Measurements from ENCODE around the gene HIBADH. TPM values are rescaled to one million over a fixed set of nuclear protein-coding genes. Genes with fewer than 3 reads are reported as not detected.

The HIBADH gene
- total and polyA plus RNA-seq, 10 of the 15 experiments (the other 5 are each of a cell fraction or from before 2014, with no cell fraction given), result 8.7 to 36.1 (median 18.6) TPM

- ChIA-PET RAD21 (ENCODE audit: unreplicated experiment) (interaction anchor here (1.3 to 3.7 kb wide), 6 partner anchors 20 to 411 kb away, joined by 5 to 32 read pairs (median 6); no protein-coding TSS in a partner anchor), CTCF (interaction anchor here (0.7 to 3.2 kb wide), 23 partner anchors 8 to 411 kb away, joined by 3 to 50 read pairs (median 5); no protein-coding TSS in a partner anchor), POLR2A (no interaction called here), SMC1A (ENCODE audit: uncharacterized antibody, unreplicated experiment) (interaction anchor here (0.6 to 2.3 kb wide), 16 partner anchors 9 to 411 kb away, joined by 3 to 14 read pairs (median 4); no protein-coding TSS in a partner anchor)
- DNase-seq (ENCODE audit: low read depth, low spot score) (no peak), ATAC-seq (no peak), FAIRE-seq (no peak)
- TF ChIP-seq CBFB (IDR thresholded peaks at IDR 0.05; ENCODE audit: low read depth), result no peak
- no peaks in the 10 kb centered on the region for H3K9me3 ChIP-seq (replicated peaks; ENCODE audit: control insufficient read depth, insufficient read depth, low read length)
- no peaks in the 10 kb centered on the region for H3K36me3 ChIP-seq (ENCODE audit: control insufficient read depth in 2 of 2, insufficient read depth in 2 of 2, low read length in 1 of 2)
- no peaks in the 10 kb centered on the region for H3K27me3 ChIP-seq (replicated peaks in 1 of 2; ENCODE audit: control insufficient read depth in 2 of 2, insufficient read depth in 2 of 2, low read length in 1 of 2)
- in situ Hi-C loops (cut with MboI), result no loop called here
- no peaks in the 10 kb centered on the region for H3K79me2 ChIP-seq (ENCODE audit: control insufficient read depth, insufficient read depth, low read length)
- no peaks in the 10 kb centered on the region for H4K20me1 ChIP-seq (ENCODE audit: control insufficient read depth, insufficient read depth)
- H2AFZ ChIP-seq (ENCODE audit: control insufficient read depth, low read depth, low read length), result no peak overlapping the region
- H3K4me2 ChIP-seq (ENCODE audit: control insufficient read depth, insufficient read depth), result no peak overlapping the region
- no peak overlapping the region for H3K27ac ChIP-seq (ENCODE audit: control insufficient read depth, insufficient read depth)
- BruUV-seq (replicated peaks), result no TSS peak
- WGBS (ENCODE audit: insufficient coverage, insufficient replicate concordance, low lambda C conversion rate, missing lambda C conversion rate), result 99% methylated on average over 4 of the region's 4 CpGs
- intact Hi-C loops (cut with micrococcal nuclease; ENCODE audit: unreplicated experiment), result loop anchor here (2.0 kb wide), 1 partner anchor 410 kb away; no protein-coding TSS in a partner anchor
- no peak overlapping the region for H3K9ac ChIP-seq (ENCODE audit: control insufficient read depth, insufficient read depth, low read length)
- no peaks in the 10 kb centered on the region for H3K4me1 ChIP-seq (ENCODE audit: control insufficient read depth, insufficient read depth, low read length)
- no peak overlapping the region for H3K4me3 ChIP-seq
Observed at GRCh38 chr7:27606270-27607209, 56.1 kb downstream of the HIBADH start.

- CTCF ChIA-PET, result interaction anchor here (0.7 to 3.2 kb wide), 23 partner anchors 8 to 410 kb away, joined by 3 to 50 read pairs (median 5); no protein-coding TSS in a partner anchor
- RAD21 ChIA-PET (ENCODE audit: unreplicated experiment), result interaction anchor here (0.6 to 3.7 kb wide), 9 partner anchors 19 to 410 kb away, joined by 3 to 32 read pairs (median 5); no protein-coding TSS in a partner anchor
Observed at GRCh38 chr7:27605689-27606269, 56.9 kb downstream of the HIBADH start.

More at GRCh38 chr7:27605689-27606269, 56.9 kb downstream of the HIBADH start:
- H2AFZ ChIP-seq (ENCODE audit: control insufficient read depth, low read depth, low read length), result no peak overlapping the region
- no peak for ATAC-seq
- no peaks in the 10 kb centered on the region for H3K79me2 ChIP-seq (ENCODE audit: control insufficient read depth, insufficient read depth, low read length)
- no peak overlapping the region for H3K9ac ChIP-seq (ENCODE audit: control insufficient read depth, insufficient read depth, low read length)
- H3K27ac ChIP-seq (ENCODE audit: control insufficient read depth, insufficient read depth), result no peak overlapping the region
- ChIA-PET POLR2A (interaction anchor here (0.7 kb wide), 1 partner anchor 720 kb away, joined by 3 read pairs; no protein-coding TSS in a partner anchor), SMC1A (ENCODE audit: uncharacterized antibody, unreplicated experiment) (interaction anchor here (0.6 to 2.3 kb wide), 16 partner anchors 9 to 410 kb away, joined by 3 to 14 read pairs (median 4); no protein-coding TSS in a partner anchor)
- H3K27me3 ChIP-seq (replicated peaks in 1 of 2; ENCODE audit: control insufficient read depth in 2 of 2, insufficient read depth in 2 of 2, low read length in 1 of 2), result no peaks in the 10 kb centered on the region
- H3K4me1 ChIP-seq (ENCODE audit: control insufficient read depth, insufficient read depth, low read length), result no peaks in the 10 kb centered on the region
- no peaks in the 10 kb centered on the region for H3K9me3 ChIP-seq (replicated peaks; ENCODE audit: control insufficient read depth, insufficient read depth, low read length)
- FAIRE-seq, result peak; percentile 7
- H3K4me2 ChIP-seq (ENCODE audit: control insufficient read depth, insufficient read depth), result no peak overlapping the region
- no peak overlapping the region for H3K4me3 ChIP-seq
- TF ChIP-seq EP300 (IDR thresholded peaks at IDR 0.05; ENCODE audit: borderline replicate concordance in 1 of 2, control insufficient read depth in 1 of 2, low read depth in 2 of 2, low read length in 2 of 2) (no peak), ASH2L (IDR thresholded peaks at IDR 0.05; ENCODE audit: borderline replicate concordance, low read depth) (no peak), SMC3 (IDR thresholded peaks at IDR 0.05; ENCODE audit: borderline replicate concordance, low read length) (peak; percentile 11; the same call in 1 of the 2 replicates), RAD21 (IDR thresholded peaks at IDR 0.05; ENCODE audit: insufficient read depth, low read depth, low read length) (peak; percentile 30)
- TF ChIP-seq, protein P1, sequence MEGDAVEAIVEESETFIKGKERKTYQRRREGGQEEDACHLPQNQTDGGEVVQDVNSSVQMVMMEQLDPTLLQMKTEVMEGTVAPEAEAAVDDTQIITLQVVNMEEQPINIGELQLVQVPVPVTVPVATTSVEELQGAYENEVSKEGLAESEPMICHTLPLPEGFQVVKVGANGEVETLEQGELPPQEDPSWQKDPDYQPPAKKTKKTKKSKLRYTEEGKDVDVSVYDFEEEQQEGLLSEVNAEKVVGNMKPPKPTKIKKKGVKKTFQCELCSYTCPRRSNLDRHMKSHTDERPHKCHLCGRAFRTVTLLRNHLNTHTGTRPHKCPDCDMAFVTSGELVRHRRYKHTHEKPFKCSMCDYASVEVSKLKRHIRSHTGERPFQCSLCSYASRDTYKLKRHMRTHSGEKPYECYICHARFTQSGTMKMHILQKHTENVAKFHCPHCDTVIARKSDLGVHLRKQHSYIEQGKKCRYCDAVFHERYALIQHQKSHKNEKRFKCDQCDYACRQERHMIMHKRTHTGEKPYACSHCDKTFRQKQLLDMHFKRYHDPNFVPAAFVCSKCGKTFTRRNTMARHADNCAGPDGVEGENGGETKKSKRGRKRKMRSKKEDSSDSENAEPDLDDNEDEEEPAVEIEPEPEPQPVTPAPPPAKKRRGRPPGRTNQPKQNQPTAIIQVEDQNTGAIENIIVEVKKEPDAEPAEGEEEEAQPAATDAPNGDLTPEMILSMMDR (IDR thresholded peaks at IDR 0.05 in 2 of 3, conservative IDR thresholded peaks at IDR 0.05 in 1 of 3; ENCODE audit: control insufficient read depth in 2 of 3, extremely low read depth in 1 of 3, insufficient read depth in 1 of 3, low read depth in 3 of 3, low read length in 3 of 3), result peak in 2 of 3 experiments; percentile 33 to 44; a peak in 4 of 6 replicates
- WGBS (ENCODE audit: insufficient coverage, insufficient replicate concordance, low lambda C conversion rate, missing lambda C conversion rate), result 57% methylated on average over 2 of the region's 2 CpGs
- no peaks in the 10 kb centered on the region for H3K36me3 ChIP-seq (ENCODE audit: control insufficient read depth in 2 of 2, insufficient read depth in 2 of 2, low read length in 1 of 2)
- BruUV-seq (replicated peaks), result no TSS peak
- no peaks in the 10 kb centered on the region for H4K20me1 ChIP-seq (ENCODE audit: control insufficient read depth, insufficient read depth)
- intact Hi-C loops (cut with micrococcal nuclease; ENCODE audit: unreplicated experiment) (loop anchor here (2.0 kb wide), 1 partner anchor 409 kb away; no protein-coding TSS in a partner anchor), in situ Hi-C loops (cut with MboI) (no loop called here)
- DNase-seq (ENCODE audit: low read depth, low spot score), result no peak
